ENCODE data around the gene SCEL.
"Not testable (repeated sequence)": the region's sequence is repeated elsewhere in the genome, so short reads cannot be mapped to it uniquely, and the experiment has no call there.

SCEL gene

GRCh38 chr13:77563111-77563510 is 27.6 kb downstream of the SCEL start:
- DNase-seq = no peak

- no peak for DNase-seq
Measured at GRCh38 chr13:77565635-77566034, 30.1 kb downstream of the SCEL start.

- no peak for DNase-seq
Measured at GRCh38 chr13:77571956-77572355, 36.5 kb downstream of the SCEL start.

- no peak for DNase-seq
Measured at GRCh38 chr13:77574096-77574495, 38.6 kb downstream of the SCEL start.

- DNase-seq = no peak
Measured at GRCh38 chr13:77579959-77580358, 44.5 kb downstream of the SCEL start.

GRCh38 chr13:77580748-77581147 is 45.2 kb downstream of the SCEL start:
- no peak for DNase-seq

- DNase-seq = no peak
Measured at GRCh38 chr13:77583581-77583980, 48.1 kb downstream of the SCEL start.

GRCh38 chr13:77584106-77584505 is 48.6 kb downstream of the SCEL start:
- no peak for DNase-seq

- DNase-seq = no peak
Measured at GRCh38 chr13:77595166-77595810, 59.8 kb downstream of the SCEL start.

GRCh38 chr13:77596777-77597176 is 61.3 kb downstream of the SCEL start:
- no peak for DNase-seq

- no peak for DNase-seq
Measured at GRCh38 chr13:77599351-77599750, 63.8 kb downstream of the SCEL start.

GRCh38 chr13:77600701-77601100 is 65.2 kb downstream of the SCEL start:
- DNase-seq = no peak

- no peak for DNase-seq
Measured at GRCh38 chr13:77611068-77611467, 75.6 kb downstream of the SCEL start.

- no peak for DNase-seq
Measured at GRCh38 chr13:77616027-77616426, 80.5 kb downstream of the SCEL start.

- no peak for DNase-seq
Measured at GRCh38 chr13:77619655-77620054, 84.1 kb downstream of the SCEL start.

- DNase-seq = no peak
Measured at GRCh38 chr13:77620138-77620537, 84.6 kb downstream of the SCEL start.

- no peak for DNase-seq
Measured at GRCh38 chr13:77623806-77624205, 88.3 kb downstream of the SCEL start.

- no peak for DNase-seq
Measured at GRCh38 chr13:77628170-77628569, 92.7 kb downstream of the SCEL start.

GRCh38 chr13:77637588-77637987 is 102.1 kb downstream of the SCEL start:
- no peak for DNase-seq

- DNase-seq = no peak
Measured at GRCh38 chr13:77650409-77650808, 114.9 kb downstream of the SCEL start.

GRCh38 chr13:77653301-77653700 is 117.8 kb downstream of the SCEL start:
- no peak for DNase-seq

GRCh38 chr13:77660016-77660415 is 124.5 kb downstream of the SCEL start:
- DNase-seq = not testable (repeated sequence)

GRCh38 chr13:77660841-77661250 is 125.3 kb downstream of the SCEL start:
- no peak for DNase-seq

- not testable (repeated sequence) for DNase-seq
Measured at GRCh38 chr13:77662301-77662700, 126.8 kb downstream of the SCEL start.

GRCh38 chr13:77662831-77663230 is 127.3 kb downstream of the SCEL start:
- not testable (repeated sequence) for DNase-seq
